GM18951 (cell line): ENCODE data around the gene HECTD2.

Experiments
- POLR2A ChIP-seq: IDR thresholded peaks from 4 replicates; pipeline ENCODE4 v1.6.1; 2011; ENCODE audit warnings: mild to moderate bottlenecking; ENCODE audit not compliant: insufficient read length, insufficient read depth; ENCODE audit errors: extremely low read depth
- in situ Hi-C: fragments of 300-500 bp; cut with MboI; formaldehyde crosslinking; loops from one replicate; pipeline ENCODE4 v1.12.0; 2022; ENCODE audit warnings: low sequenced_read_pairs, mixed read lengths, inconsistent platforms; ENCODE audit not compliant: unreplicated experiment

The HECTD2 gene

GRCh38 chr10:91465261-91465660 lies 55.1 kb downstream of the HECTD2 start:
- in situ Hi-C loops = no loop called here
- TF ChIP-seq POLR2A = no peak

GRCh38 chr10:91467114-91467513 lies 57.0 kb downstream of the HECTD2 start:
- no peak for TF ChIP-seq POLR2A
- in situ Hi-C loops = no loop called here

- in situ Hi-C loops = no loop called here
- no peak for TF ChIP-seq POLR2A
Measured at GRCh38 chr10:91471602-91472001, 61.5 kb downstream of the HECTD2 start.

- TF ChIP-seq POLR2A = no peak
- in situ Hi-C loops = no loop called here
Measured at GRCh38 chr10:91472911-91473310, 62.8 kb downstream of the HECTD2 start.

- TF ChIP-seq POLR2A = no peak
- in situ Hi-C loops = no loop called here
Measured at GRCh38 chr10:91474009-91474408, 63.9 kb downstream of the HECTD2 start.

GRCh38 chr10:91477236-91477635 lies 67.1 kb downstream of the HECTD2 start:
- in situ Hi-C loops = no loop called here
- no peak for TF ChIP-seq POLR2A

GRCh38 chr10:91479583-91479982 lies 69.4 kb downstream of the HECTD2 start:
- no peak for TF ChIP-seq POLR2A
- in situ Hi-C loops = no loop called here

- in situ Hi-C loops = no loop called here
Measured at GRCh38 chr10:91487911-91488582, 77.9 kb downstream of the HECTD2 start.

GRCh38 chr10:91493313-91493712 lies 83.2 kb downstream of the HECTD2 start:
- in situ Hi-C loops = no loop called here
- TF ChIP-seq POLR2A = no peak

More at GRCh38 chr10:91487911-91488582, 77.9 kb downstream of the HECTD2 start:
- TF ChIP-seq POLR2A = no peak

- in situ Hi-C loops = no loop called here
Measured at GRCh38 chr10:91495402-91495801, 85.3 kb downstream of the HECTD2 start.

GRCh38 chr10:91496016-91496415 lies 85.9 kb downstream of the HECTD2 start:
- TF ChIP-seq POLR2A = no peak
- in situ Hi-C loops = no loop called here

More at GRCh38 chr10:91495402-91495801, 85.3 kb downstream of the HECTD2 start:
- no peak for TF ChIP-seq POLR2A

GRCh38 chr10:91511549-91512330 lies 101.6 kb downstream of the HECTD2 start:
- TF ChIP-seq POLR2A = no peak
- in situ Hi-C loops = no loop called here

GRCh38 chr10:91512458-91512857 lies 102.3 kb downstream of the HECTD2 start:
- no peak for TF ChIP-seq POLR2A
- in situ Hi-C loops = no loop called here
